GM12801 (cell line): Measurements from ENCODE around the gene CTSO.

Experiments used
- CTCF ChIP-seq: IDR thresholded peaks from one replicate; pipeline ENCODE4 v1.5.1; 2011; ENCODE audit warnings: control low read depth; ENCODE audit not compliant: insufficient read length; ENCODE audit errors: extremely low read depth

Gene CTSO

GRCh38 chr4:155953151-155954117, at the start of gene CTSO:
Gene CTSO (minus strand): TSS chr4:155953866. CDS start chr4:155953847, 19 bp downstream.
- no peak for TF ChIP-seq CTCF

- TF ChIP-seq CTCF = no peak
Measured at GRCh38 chr4:156000491-156000890, 46.8 kb upstream of the CTSO start.

- TF ChIP-seq CTCF = no peak
Measured at GRCh38 chr4:155999725-156000124, 46.1 kb upstream of the CTSO start.

- no peak for TF ChIP-seq CTCF
Measured at GRCh38 chr4:155995069-155995468, 41.4 kb upstream of the CTSO start.

GRCh38 chr4:155984106-155984797, 30.6 kb upstream of the CTSO start:
- TF ChIP-seq CTCF = no peak

GRCh38 chr4:155982736-155983385, 29.2 kb upstream of the CTSO start:
- no peak for TF ChIP-seq CTCF

GRCh38 chr4:155978810-155979209, 25.1 kb upstream of the CTSO start:
- no peak for TF ChIP-seq CTCF
